A673 (cell line): Measurements from ENCODE around the gene TAOK3. TPM values are rescaled to one million over a fixed set of nuclear protein-coding genes. Genes with fewer than 3 reads are reported as not detected.

ENCODE experiments used
- BruUV-seq: library from RNA; stranded (reverse); fragments of 400-500 nt; replicated peaks from 2 replicates; lab custom pipeline; 2021; lab: Mats Ljungman, UMichigan
- CTCF ChIA-PET: fragments of 300-600 bp; sonication (Branson Sonifier 250); formaldehyde crosslinking; loops from one replicate; lab custom pipeline; 2022; ENCODE audit warnings: antibody characterized with exemption; lab: Charles Lee
- POLR2A ChIA-PET: fragments of 300-600 bp; sonication (Branson Sonifier 250); formaldehyde crosslinking; loops from one replicate; lab custom pipeline; 2022; ENCODE audit warnings: antibody characterized with exemption; ENCODE audit not compliant: low non-redundant PET; lab: Charles Lee
- DNase-seq: peaks from one replicate; pipeline ENCODE4 v3.0.0-alpha.2; 2015; ENCODE audit warnings: low spot score
- H3K27ac ChIP-seq: fragments of 200-600 bp; sonication (generic); 2 replicates; pipeline ENCODE4 v1.5.1; 2016; ENCODE audit warnings: mixed run types, low read depth, mild to moderate bottlenecking, mixed read lengths, antibody characterized with exemption, low read length; ENCODE audit not compliant: poor library complexity, severe bottlenecking
- H3K27me3 ChIP-seq: fragments of 200-600 bp; sonication (generic); replicated peaks from 2 replicates; pipeline ENCODE4 v1.6.1; 2017; ENCODE audit warnings: mixed run types, low read depth, mild to moderate bottlenecking, mixed read lengths, antibody characterized with exemption, low read length; ENCODE audit not compliant: insufficient read depth, poor library complexity
- H3K36me3 ChIP-seq: fragments of 200-600 bp; sonication (generic); 2 replicates; pipeline ENCODE4 v1.6.1; 2016; ENCODE audit warnings: mixed run types, mild to moderate bottlenecking, mixed read lengths, antibody characterized with exemption, low read length; ENCODE audit not compliant: insufficient read depth, poor library complexity, severe bottlenecking
- H3K4me1 ChIP-seq: fragments of 200-600 bp; sonication (generic); 2 replicates; pipeline ENCODE4 v1.6.1; 2017; ENCODE audit warnings: mixed run types, mild to moderate bottlenecking, mixed read lengths, antibody characterized with exemption, low read length; ENCODE audit not compliant: insufficient read depth, poor library complexity, severe bottlenecking
- H3K4me3 ChIP-seq: fragments of 200-600 bp; sonication (generic); 2 replicates; pipeline ENCODE4 v1.5.1; 2016; ENCODE audit warnings: low read depth, mixed run types, mild to moderate bottlenecking, mixed read lengths, low read length; ENCODE audit not compliant: poor library complexity, severe bottlenecking
- H3K9me3 ChIP-seq: fragments of 200-600 bp; sonication (generic); 2 replicates; pipeline ENCODE4 v1.6.1; 2016; ENCODE audit warnings: mixed run types, low read depth, mild to moderate bottlenecking, mixed read lengths, antibody characterized with exemption, low read length; ENCODE audit not compliant: poor library complexity, severe bottlenecking
- EZH2 ChIP-seq: fragments of 200-600 bp; sonication (generic); IDR thresholded peaks from 2 replicates; pipeline ENCODE4 v1.6.1; 2017; ENCODE audit warnings: borderline replicate concordance, low read depth, mild to moderate bottlenecking, mixed read lengths, antibody characterized with exemption, low read length; ENCODE audit not compliant: poor library complexity, severe bottlenecking
- intact Hi-C: fragments of 100-400 bp; cut with micrococcal nuclease; formaldehyde crosslinking; loops from one replicate; pipeline ENCODE4 v1.10.0; 2022; ENCODE audit not compliant: unreplicated experiment
- total RNA-seq: library from RNA; stranded (reverse); gene quantifications from 2 replicates; pipeline ENCODE4 v1.2.3, GENCODE V29; 2021
- TF ChIP-seq, protein P1 (sequence below): fragments of 300-800, 200-600 bp; sonication (generic); conservative IDR thresholded peaks from 2 replicates; pipeline ENCODE4 v1.5.1; 2017; ENCODE audit warnings: low read depth, mild to moderate bottlenecking, antibody characterized with exemption, low read length, moderate library complexity, mixed read lengths

The TAOK3 gene
- total RNA-seq, 1 experiment from 2014 or later, result 48.9 TPM

DNA sequence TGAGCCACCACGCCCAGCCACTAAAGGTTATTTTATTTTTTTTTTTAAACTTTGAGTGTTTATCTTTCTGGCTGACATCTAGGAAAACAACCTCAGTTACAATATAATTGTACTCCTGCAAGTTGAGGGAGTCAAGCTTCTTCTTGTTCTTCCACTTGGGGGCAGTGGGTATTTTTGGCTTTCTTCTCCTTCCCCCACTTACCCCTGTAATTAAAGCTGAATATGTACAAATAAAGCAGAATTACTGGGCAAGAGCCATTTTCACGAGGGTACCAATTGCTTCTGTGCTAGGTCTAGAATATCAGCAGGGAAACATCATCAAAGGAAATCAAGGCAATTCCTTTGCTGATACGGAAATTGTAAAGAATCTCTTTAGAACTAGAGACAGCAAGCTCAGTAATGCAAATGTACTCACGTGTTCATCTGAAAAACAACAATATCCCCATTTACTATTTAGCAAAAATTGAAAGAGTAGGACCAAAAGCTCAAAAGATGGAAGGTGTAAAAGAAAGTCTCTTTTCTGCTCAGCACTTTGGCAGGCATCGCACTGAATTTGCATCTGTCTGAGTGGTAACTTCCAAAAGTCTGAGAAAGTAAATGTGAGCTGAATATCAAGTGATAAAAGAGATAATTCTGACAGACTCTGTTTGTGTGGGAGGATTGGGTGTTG lies 72.8 kb downstream of the TAOK3 start:
- peaks cover 21% of the 10 kb centered on the region for H3K4me1 ChIP-seq
- peak overlapping the region; percentile 21 for H3K4me3 ChIP-seq
- H3K36me3 ChIP-seq, result no peaks in the 10 kb centered on the region
- H3K9me3 ChIP-seq, result no peaks in the 10 kb centered on the region
- ChIA-PET CTCF (interaction anchor here (0.9 to 1.5 kb wide), 3 partner anchors 13 to 105 kb away, joined by 3 to 30 read pairs (median 3); partner anchors contain the start of gene SUDS3), POLR2A (no interaction called here)
- peak; percentile 61 for DNase-seq
- peak overlapping the region; percentile 44 for H3K27ac ChIP-seq
- BruUV-seq, result no TSS peak
- no peaks in the 10 kb centered on the region for H3K27me3 ChIP-seq
- intact Hi-C loops, result loop anchor here (1.0 kb wide), 1 partner anchor 76 kb away; the partner anchor contains the start of gene SUDS3
- TF ChIP-seq, protein P1, sequence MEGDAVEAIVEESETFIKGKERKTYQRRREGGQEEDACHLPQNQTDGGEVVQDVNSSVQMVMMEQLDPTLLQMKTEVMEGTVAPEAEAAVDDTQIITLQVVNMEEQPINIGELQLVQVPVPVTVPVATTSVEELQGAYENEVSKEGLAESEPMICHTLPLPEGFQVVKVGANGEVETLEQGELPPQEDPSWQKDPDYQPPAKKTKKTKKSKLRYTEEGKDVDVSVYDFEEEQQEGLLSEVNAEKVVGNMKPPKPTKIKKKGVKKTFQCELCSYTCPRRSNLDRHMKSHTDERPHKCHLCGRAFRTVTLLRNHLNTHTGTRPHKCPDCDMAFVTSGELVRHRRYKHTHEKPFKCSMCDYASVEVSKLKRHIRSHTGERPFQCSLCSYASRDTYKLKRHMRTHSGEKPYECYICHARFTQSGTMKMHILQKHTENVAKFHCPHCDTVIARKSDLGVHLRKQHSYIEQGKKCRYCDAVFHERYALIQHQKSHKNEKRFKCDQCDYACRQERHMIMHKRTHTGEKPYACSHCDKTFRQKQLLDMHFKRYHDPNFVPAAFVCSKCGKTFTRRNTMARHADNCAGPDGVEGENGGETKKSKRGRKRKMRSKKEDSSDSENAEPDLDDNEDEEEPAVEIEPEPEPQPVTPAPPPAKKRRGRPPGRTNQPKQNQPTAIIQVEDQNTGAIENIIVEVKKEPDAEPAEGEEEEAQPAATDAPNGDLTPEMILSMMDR, result peak; percentile 58
- TF ChIP-seq EZH2, result no peak

DNA sequence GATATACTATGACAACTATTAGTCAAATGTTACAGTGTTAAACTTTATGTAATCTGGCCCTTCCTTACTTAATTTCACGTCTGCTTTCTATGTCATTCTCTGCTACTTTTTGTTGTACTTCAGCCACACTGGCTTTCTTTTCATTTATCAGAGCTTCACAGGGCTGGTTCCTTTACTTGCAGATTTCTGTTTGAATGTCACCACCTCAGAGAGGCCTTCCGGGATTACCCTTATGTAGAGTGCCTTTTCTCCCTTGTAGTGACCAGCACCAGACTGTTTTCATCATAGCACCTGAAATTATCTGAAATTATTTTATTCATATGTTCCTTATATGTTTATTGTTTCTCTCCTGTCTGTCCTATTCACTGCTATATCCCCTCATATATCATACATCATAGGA lies 75.4 kb downstream of the TAOK3 start:
- H3K27me3 ChIP-seq, result no peaks in the 10 kb centered on the region
- POLR2A ChIA-PET, result no interaction called here
- H3K36me3 ChIP-seq, result no peaks in the 10 kb centered on the region
- H3K27ac ChIP-seq, result no peak overlapping the region
- BruUV-seq, result no TSS peak
- TF ChIP-seq, protein P1, result no peak
- no peak for TF ChIP-seq EZH2
- peaks cover 8% of the 10 kb centered on the region for H3K4me1 ChIP-seq
- CTCF ChIA-PET, result no interaction called here
- no peak overlapping the region for H3K4me3 ChIP-seq
- no peak for DNase-seq
- H3K9me3 ChIP-seq, result no peaks in the 10 kb centered on the region
- intact Hi-C loops, result no loop called here

DNA sequence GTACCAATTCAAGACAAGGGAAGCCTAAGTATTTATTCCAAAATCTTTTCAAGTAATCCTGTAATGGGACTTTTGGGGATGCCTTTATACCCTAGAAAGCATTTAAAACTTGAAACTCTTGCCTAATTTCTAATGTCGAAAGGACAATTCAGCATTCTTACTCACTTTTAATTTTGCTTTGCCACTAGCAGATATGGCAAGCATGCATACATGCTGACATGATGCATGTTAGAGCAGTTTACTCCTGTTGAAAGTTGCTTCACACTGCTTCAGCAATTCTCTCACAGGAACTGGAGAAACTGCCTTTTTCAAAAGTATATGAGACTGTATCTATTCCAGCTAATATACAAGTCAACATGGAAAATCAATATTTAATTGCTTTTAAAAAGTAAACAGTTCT lies 79.9 kb downstream of the TAOK3 start:
- CTCF ChIA-PET, result no interaction called here
- intact Hi-C loops, result no loop called here
- no peak for DNase-seq
- Histone ChIP-seq H3K4me3 (no peak overlapping the region), H3K9me3 (no peaks in the 10 kb centered on the region), H3K27ac (no peak overlapping the region), H3K27me3 (no peaks in the 10 kb centered on the region), H3K36me3 (no peaks in the 10 kb centered on the region), H3K4me1 (peaks cover 7% of the 10 kb centered on the region)
- TF ChIP-seq EZH2, result no peak
- TF ChIP-seq, protein P1, result no peak
- POLR2A ChIA-PET, result no interaction called here
- no TSS peak for BruUV-seq
